GM19023 (cell line): ENCODE results near the gene OR52W1.
"Not testable (repeated sequence)": the region's sequence is repeated elsewhere in the genome, so short reads cannot be mapped to it uniquely, and the experiment has no call there.

ENCODE experiments used
- ATAC-seq: cut with Tn5 transposase; IDR thresholded peaks from one replicate; pipeline ENCODE4 v1.9.1; 2021; ENCODE audit warnings: mild to moderate bottlenecking, moderate library complexity; ENCODE audit not compliant: unreplicated experiment

OR52W1 gene

DNA sequence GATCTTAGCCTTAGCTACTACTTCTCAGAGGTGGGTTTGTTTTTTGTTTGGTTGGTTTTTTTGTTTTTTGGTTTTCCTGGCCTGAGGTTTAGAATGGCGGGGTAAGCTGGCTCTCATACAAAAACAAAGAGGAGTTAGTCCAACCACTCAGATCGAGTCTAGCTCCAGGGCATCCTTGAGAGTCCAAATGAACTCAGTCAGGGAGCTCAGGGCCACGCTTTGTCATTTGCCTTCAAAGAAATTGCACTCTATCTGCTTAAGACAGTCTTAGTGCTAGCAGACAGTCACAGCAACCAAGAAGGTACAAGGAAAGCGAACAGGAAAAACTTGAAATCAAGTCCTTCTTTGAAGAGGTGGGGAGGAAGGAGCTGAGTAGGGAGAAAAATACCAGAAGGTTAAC, 17.5 kb downstream of the OR52W1 start:
- ATAC-seq: no peak

- ATAC-seq: no peak
Observed at GRCh38 chr11:6217722-6218121, 18.7 kb downstream of the OR52W1 start.

DNA sequence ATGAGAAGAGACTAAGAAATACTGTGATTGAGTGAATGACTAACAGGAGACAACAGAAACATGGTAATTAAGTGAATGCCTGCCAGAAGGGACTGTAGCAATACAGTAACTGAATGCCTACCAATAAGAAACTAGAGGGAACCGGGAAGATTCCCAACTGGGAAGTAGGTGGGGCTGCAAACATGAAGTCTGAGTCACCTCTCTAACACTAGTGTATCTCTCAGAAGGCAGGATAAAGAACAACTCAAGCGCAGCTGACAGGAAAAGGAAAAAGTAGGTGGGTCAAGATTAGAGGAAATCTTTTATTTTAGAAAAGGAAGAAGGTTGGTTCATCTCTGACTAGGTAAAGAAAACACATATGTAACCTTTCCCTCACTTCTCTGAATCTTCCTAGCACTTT, 20.3 kb downstream of the OR52W1 start:
- no peak for ATAC-seq

GRCh38 chr11:6223854-6224253, 24.8 kb downstream of the OR52W1 start:
- no peak for ATAC-seq

DNA sequence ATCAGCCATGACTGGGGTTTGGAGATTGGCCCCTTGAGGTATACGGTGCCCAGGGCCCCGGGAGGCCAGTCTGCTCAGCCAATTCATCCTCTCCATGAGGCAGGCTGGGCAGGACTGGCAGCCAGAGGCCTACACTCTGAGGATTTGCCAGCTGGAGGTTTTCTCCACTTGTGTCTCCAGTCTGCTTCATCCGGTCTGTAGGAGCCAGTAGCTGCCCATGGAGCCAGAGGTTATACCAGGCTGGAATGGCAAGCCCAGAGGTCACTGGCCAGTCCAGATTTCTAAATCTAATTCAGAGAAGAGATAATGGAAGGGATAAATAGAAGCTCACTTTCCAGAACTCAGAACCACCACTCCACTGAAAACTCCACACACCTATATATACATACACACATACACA, 25.4 kb downstream of the OR52W1 start:
- no peak for ATAC-seq

DNA sequence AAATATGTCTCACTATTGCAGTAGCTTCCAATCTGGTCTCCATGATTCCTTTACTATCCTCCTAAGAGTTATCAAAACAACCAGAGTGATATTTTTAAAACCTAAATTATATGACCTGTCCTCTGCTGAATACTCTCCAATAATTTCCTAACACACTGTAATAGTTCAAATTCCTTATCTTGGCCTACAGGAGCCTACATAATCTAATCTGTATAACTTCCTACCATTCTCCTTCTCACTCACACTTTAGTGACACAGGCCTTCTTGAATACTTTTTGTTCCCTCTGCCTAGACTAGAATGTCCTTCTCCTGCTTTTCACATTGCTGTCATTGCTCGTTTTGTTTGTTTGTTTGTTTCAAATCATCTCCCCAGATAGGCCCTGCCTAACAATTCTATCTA, 26.0 kb downstream of the OR52W1 start:
- no peak for ATAC-seq

DNA sequence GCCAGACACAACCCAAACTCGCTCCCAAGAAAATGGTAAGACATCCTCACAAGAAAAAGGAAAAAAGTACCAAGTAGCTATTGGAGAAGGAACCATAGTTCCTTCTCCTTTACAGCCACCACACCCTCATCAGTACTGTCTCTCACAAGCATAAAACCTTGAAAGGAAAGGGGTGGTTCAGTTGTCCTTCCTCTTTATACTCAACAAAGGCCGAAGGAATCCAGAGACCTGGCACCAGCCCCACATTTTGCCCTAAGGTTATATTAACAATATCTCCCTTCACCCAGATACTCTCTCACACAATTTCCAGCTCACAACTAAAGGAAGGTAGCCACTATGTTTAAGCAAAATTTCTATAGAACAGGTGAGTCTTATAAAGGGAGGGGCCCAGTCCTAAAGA, 26.9 kb downstream of the OR52W1 start:
- ATAC-seq: no peak

DNA sequence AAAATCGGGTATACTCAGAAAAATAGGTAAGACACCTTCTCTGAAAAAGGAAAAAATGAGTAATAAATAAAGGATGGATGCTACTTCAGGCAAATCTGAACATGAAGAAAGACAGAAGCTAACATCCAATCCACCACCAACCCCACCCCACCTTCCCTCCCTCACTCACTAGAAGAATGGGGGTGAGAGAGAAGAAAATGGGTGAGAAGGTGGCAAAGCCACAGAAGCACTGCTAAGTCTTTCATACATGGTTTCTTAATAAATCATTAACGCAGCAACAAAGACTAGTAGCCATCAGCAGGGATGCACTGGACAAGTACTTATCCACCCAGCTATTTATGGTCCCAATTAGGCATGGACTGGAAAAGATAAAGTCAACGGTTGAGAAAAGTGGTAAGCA, 29.5 kb downstream of the OR52W1 start:
- no peak for ATAC-seq

DNA sequence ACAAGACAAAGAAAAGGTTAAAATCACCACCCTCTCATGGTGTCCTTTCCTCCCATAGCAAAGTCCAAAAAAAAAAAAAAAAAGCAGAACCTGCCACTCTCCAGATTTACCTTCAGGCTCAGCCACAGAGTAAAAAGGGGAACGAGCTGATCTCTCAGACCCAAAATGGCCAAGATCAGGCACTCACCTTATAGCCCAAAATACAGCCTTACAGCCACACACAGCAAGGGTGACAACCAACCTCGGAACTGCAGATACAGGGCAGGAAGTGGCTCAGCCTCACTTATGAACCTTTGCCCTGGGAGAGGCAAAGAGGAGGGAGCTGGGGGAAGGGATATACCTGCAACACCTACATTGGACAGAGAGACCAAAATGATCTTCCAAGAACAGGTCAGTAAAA, 30.9 kb downstream of the OR52W1 start:
- ATAC-seq: no peak

GRCh38 chr11:6232899-6233298, 33.9 kb downstream of the OR52W1 start:
- no peak for ATAC-seq

DNA sequence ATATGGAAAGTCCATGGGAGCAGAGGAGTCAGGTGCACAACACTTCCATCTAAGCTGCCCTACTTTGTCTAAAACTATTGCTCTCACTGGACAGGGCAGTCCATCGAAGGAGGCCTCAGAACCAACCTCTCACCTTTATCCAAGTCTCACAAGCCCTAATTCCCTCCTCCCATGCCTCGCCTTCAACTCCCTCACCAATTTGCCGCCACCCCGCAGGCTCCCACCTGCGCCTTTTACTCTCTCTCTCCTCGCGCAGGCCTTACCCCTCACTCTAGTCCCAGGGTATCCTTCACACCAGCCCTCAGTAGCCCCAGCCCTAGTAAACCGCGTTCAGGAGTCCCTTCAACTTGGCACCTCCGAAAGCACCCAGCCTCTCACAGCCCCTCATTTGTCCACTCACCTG, 35.0 kb downstream of the OR52W1 start:
- ATAC-seq: no peak

GRCh38 chr11:6234387-6235107, 35.5 kb downstream of the OR52W1 start, which contains the start of gene FHIP1B:
TSS of gene FHIP1B (minus strand) at chr11:6234636. CDS start at chr11:6224516, 10,120 bp downstream.
- ATAC-seq: peak; percentile 95

DNA sequence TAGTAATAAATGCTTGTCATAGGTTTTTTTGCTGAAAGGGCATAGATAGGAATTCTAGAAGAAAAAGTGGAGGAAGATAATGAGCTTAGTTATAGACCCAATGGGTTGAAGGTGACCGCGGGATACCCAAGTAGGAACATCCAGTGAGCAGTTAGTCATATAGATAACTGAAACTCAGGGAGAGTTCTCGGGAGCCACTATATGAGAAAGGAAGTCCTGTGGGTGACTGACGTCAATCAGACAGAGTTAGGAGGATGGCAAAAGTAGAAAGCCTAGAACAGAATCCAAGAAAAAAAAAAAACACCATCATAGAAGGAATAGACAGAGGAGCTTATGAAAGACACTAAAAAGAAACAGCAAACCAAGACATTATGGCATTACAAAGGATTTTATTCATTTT, 38.2 kb downstream of the OR52W1 start:
- ATAC-seq: no peak

DNA sequence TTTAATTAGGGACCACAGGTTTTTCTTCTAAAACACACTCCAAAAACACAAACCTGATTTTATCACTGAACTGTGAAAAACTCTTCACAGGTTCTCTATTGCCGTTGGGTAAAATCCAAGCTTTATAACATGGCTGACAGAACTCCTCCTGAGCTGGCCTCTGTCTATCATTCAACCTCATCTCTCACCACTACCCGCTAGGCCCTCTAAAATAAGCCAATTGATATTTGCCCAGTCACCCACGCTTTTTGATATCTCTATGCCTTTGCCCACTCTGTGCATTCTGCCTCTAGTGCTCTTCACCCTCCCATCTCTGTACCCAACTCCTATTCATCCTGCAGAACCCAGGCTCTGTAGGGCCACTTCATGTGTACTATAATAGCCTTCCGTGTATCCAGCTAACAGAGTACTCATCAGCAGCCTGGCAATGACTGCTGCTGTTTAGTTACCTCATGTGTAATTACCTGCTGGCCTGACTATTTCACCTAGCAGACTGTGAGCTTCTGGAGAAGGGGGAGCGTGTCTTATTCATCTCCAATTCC, 38.8 kb downstream of the OR52W1 start:
- no peak for ATAC-seq

GRCh38 chr11:6238902-6239301, 39.9 kb downstream of the OR52W1 start, which contains the start of gene CNGA4:
TSS of gene CNGA4 (plus strand) at chr11:6239089. CDS start at chr11:6239207, 118 bp downstream.
- no peak for ATAC-seq

GRCh38 chr11:6240139-6240538, 41.1 kb downstream of the OR52W1 start:
- ATAC-seq: no peak

DNA sequence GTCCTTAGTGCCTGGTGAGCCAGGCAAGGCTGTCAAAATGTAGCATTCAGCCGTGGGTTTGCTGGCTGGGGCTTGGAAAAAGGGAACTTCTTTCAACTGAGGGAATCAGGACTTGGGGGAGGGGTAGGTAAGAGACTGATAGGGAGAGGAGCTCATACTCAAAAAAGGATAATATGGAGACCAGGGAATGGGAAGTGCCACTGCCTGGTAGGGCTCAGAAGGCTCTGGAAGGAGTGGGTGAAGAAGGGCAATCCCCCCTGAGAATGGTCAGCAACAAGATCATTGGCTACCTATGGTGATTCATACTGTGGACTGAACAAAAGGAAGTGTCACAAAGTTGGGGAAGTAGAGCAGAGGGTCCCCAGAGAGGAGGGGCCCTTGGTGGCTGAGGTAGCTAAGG, 41.8 kb downstream of the OR52W1 start:
- no peak for ATAC-seq

- no peak for ATAC-seq
Observed at GRCh38 chr11:6241316-6241715, 42.3 kb downstream of the OR52W1 start.

- no peak for ATAC-seq
Observed at GRCh38 chr11:6245536-6245935, 46.5 kb downstream of the OR52W1 start.

GRCh38 chr11:6248248-6248647, 49.2 kb downstream of the OR52W1 start:
- no peak for ATAC-seq

- not testable (repeated sequence) for ATAC-seq
Observed at GRCh38 chr11:6248897-6249296, 49.9 kb downstream of the OR52W1 start.
